GM12878 (cell line): ENCODE measurements around the gene SENP1. TPM values are rescaled to one million over a fixed set of nuclear protein-coding genes. Genes with fewer than 3 reads are reported as not detected.

Source experiments
- ATAC-seq: fragments of 200-7000 bp; cut with Tn5 transposase; 3 replicates; pipeline ENCODE4 v1.9.1; 2020; ENCODE audit warnings: mild to moderate bottlenecking, moderate library complexity
- BruUV-seq: library from RNA; stranded (reverse); fragments of 400-500 nt; replicated peaks from 2 replicates; lab custom pipeline; 2021; lab: Mats Ljungman, UMichigan
- CTCF ChIA-PET: fragments of 300-600 bp; sonication (Branson Sonifier 250); formaldehyde crosslinking; extraction: SDS; loops from one replicate; lab custom pipeline; 2021; ENCODE audit warnings: inconsistent platforms; lab: Yijun Ruan, JAX
- POLR2A ChIA-PET: fragments of 350-600 bp; formaldehyde crosslinking; extraction: SDS; loops from one replicate; lab custom pipeline; 2021; ENCODE audit warnings: inconsistent platforms; lab: Charles Lee
- RAD21 ChIA-PET: fragments of 300-600 bp; sonication (Branson Sonifier 250); formaldehyde crosslinking; loops from one replicate; lab custom pipeline; 2023; ENCODE audit warnings: antibody characterized with exemption; ENCODE audit not compliant: unreplicated experiment; lab: Charles Lee
- SMC1A ChIA-PET: fragments of 300-600 bp; sonication (Branson Sonifier 250); formaldehyde crosslinking; loops from one replicate; lab custom pipeline; 2023; ENCODE audit not compliant: unreplicated experiment, uncharacterized antibody; lab: Charles Lee
- DNase-seq: peaks from one replicate; pipeline ENCODE4 v3.0.0-alpha.2; 2011; ENCODE audit warnings: low read depth, low spot score
- FAIRE-seq: peaks from 3 replicates; lab custom pipeline; 2011; peaks lifted over from hg19 to GRCh38; lab: Jason Lieb, UNC
- H2AFZ ChIP-seq: 2 replicates; pipeline ENCODE4 v1.6.0; 2011; ENCODE audit warnings: low read depth, low read length, control low read depth; ENCODE audit not compliant: control insufficient read depth
- H3K27ac ChIP-seq: 2 replicates; pipeline ENCODE4 v1.5.1; 2011; ENCODE audit warnings: control low read depth; ENCODE audit not compliant: control insufficient read depth, insufficient read depth
- H3K27me3 ChIP-seq, 2 experiments: replicated peaks in 1 of 2; 2 replicates each; pipeline versions ENCODE4 v1.6.0 to v1.6.1; 2011; ENCODE audit warnings: low read length in 1 of 2; ENCODE audit not compliant: control insufficient read depth in 2 of 2, insufficient read depth in 2 of 2
- H3K36me3 ChIP-seq, 2 experiments: 2 replicates each; pipeline ENCODE4 v1.5.1; 2011; ENCODE audit warnings: low read length in 1 of 2; ENCODE audit not compliant: control insufficient read depth in 2 of 2, insufficient read depth in 2 of 2
- H3K4me1 ChIP-seq: 2 replicates; pipeline ENCODE4 v1.6.1; 2011; ENCODE audit warnings: mild to moderate bottlenecking, low read length, moderate library complexity, mixed read lengths; ENCODE audit not compliant: control insufficient read depth, insufficient read depth
- H3K4me2 ChIP-seq: 2 replicates; pipeline ENCODE4 v1.6.0; 2011; ENCODE audit warnings: control low read depth; ENCODE audit not compliant: control insufficient read depth, insufficient read depth
- H3K4me3 ChIP-seq: fragments of 200-600 bp; sonication (generic); 2 replicates; pipeline ENCODE4 v1.5.1; 2016
- H3K79me2 ChIP-seq: 2 replicates; pipeline ENCODE4 v1.6.0; 2011; ENCODE audit warnings: low read length; ENCODE audit not compliant: control insufficient read depth, insufficient read depth
- H3K9ac ChIP-seq: 2 replicates; pipeline ENCODE4 v1.8.0; 2011; ENCODE audit warnings: low read length, control low read depth, mixed read lengths; ENCODE audit not compliant: control insufficient read depth, insufficient read depth
- H3K9me3 ChIP-seq: replicated peaks from 3 replicates; pipeline ENCODE4 v1.5.1; 2011; ENCODE audit warnings: mild to moderate bottlenecking, low read length; ENCODE audit not compliant: control insufficient read depth, insufficient read depth
- H4K20me1 ChIP-seq: 2 replicates; pipeline ENCODE4 v1.6.0; 2011; ENCODE audit not compliant: control insufficient read depth, insufficient read depth
- ATF2 ChIP-seq: IDR thresholded peaks from 2 replicates; pipeline ENCODE4 v1.6.1; 2012; ENCODE audit warnings: low read length, inconsistent platforms
- EP300 ChIP-seq, 2 experiments: fragments of 150-350 bp in 1 of 2; IDR thresholded peaks; 2 replicates each; pipeline ENCODE4 v1.6.1; 2011 to 2012; ENCODE audit warnings: low read depth in 2 of 2, low read length in 2 of 2, borderline replicate concordance in 1 of 2, improper control_type of control experiment in 1 of 2, inconsistent platforms in 1 of 2; ENCODE audit not compliant: control insufficient read depth in 1 of 2
- NBN ChIP-seq: fragments of 450-650 bp; IDR thresholded peaks from 2 replicates; pipeline ENCODE4 v1.6.1; 2016
- NKRF ChIP-seq: fragments of 450-650 bp; conservative IDR thresholded peaks from 2 replicates; pipeline ENCODE4 v1.6.1; 2017; ENCODE audit warnings: mild to moderate bottlenecking, moderate library complexity
- RCOR1 ChIP-seq: conservative IDR thresholded peaks from 2 replicates; pipeline ENCODE4 v1.6.1; 2012; ENCODE audit warnings: low read depth, low read length, improper control_type of control experiment
- REST ChIP-seq: IDR thresholded peaks from 2 replicates; pipeline ENCODE4 v1.6.1; 2012; ENCODE audit warnings: mild to moderate bottlenecking, low read depth, low read length
- SREBF1 ChIP-seq: IDR thresholded peaks from 2 replicates; pipeline ENCODE4 v1.6.1; 2012; ENCODE audit warnings: mild to moderate bottlenecking, low read length
- WRNIP1 ChIP-seq: IDR thresholded peaks from 2 replicates; pipeline ENCODE4 v1.6.1; 2011; ENCODE audit warnings: low read depth, low read length, improper control_type of control experiment, borderline replicate concordance
- WGBS: methylation state at CpG from one replicate; pipeline ENCODE4 v1.1.6; 2016; ENCODE audit warnings: low lambda C conversion rate; ENCODE audit not compliant: insufficient replicate concordance, insufficient coverage; ENCODE audit errors: missing lambda C conversion rate; 5-methylcytosine and 5-hydroxymethylcytosine counted together
- in situ Hi-C: fragments of 300-500 bp; cut with MboI; formaldehyde crosslinking; loops from 9 replicates; pipeline ENCODE4 v1.14.3; 2018; ENCODE audit warnings: mixed read lengths
- intact Hi-C: fragments of 100-400 bp; cut with micrococcal nuclease; formaldehyde crosslinking; loops from one replicate; pipeline ENCODE4 v1.14.2; 2022; ENCODE audit not compliant: unreplicated experiment
- polyA plus RNA-seq, 11 experiments: library from polyadenylated mRNA; depleted of rRNA in 4 of 11; unstranded in 6 of 11; stranded (reverse) in 5 of 11; fragments of >200 nt; fragmentation: Nextera tagmentation in 4 of 11; fragmentation: Illumina TruSeq in 1 of 11; extraction: Ambion mirVana in 4 of 11; extraction: Trizol in 1 of 11; gene quantifications; 1 replicate in 1 of 11; 2 replicates in 10 of 11; pipeline versions ENCODE4 v1.2.1 to v1.2.3, GENCODE V29; 2011 to 2016; ENCODE audit warnings: inconsistent platforms in 2 of 11, missing spikeins in 2 of 11, low read depth in 1 of 11
- total RNA-seq, 4 experiments: library from RNA; depleted of rRNA in 3 of 4; stranded (reverse); fragments of >200 nt in 3 of 4; fragmentation: Illumina TruSeq in 1 of 4; extraction: Trizol in 1 of 4; gene quantifications; 2 replicates each; pipeline versions ENCODE4 v1.2.1 to v1.2.3, GENCODE V29; 2013 to 2021

The SENP1 gene
- total and polyA plus RNA-seq, 10 of the 15 experiments (the other 5 are each of a cell fraction or from before 2014, with no cell fraction given), result 8.1 to 52.4 (median 26.1) TPM

- TF ChIP-seq NKRF (no peak), REST (no peak), RCOR1 (no peak)
Measured at GRCh38 chr12:48023386-48023785, 82.5 kb downstream of the SENP1 start (continued).

GRCh38 chr12:48022676-48023385 is 83.0 kb downstream of the SENP1 start:
- H2AFZ ChIP-seq, result no peak overlapping the region
- ChIA-PET CTCF (interaction anchor here (0.9 kb wide), 1 partner anchor 160 kb away, joined by 3 read pairs; no protein-coding TSS in a partner anchor), POLR2A (no interaction called here), RAD21 (no interaction called here), SMC1A (interaction anchor here (0.8 to 1.6 kb wide), 2 partner anchors 29 to 32 kb away, joined by 3 read pairs; no protein-coding TSS in a partner anchor)
- no peak overlapping the region for H3K9ac ChIP-seq
- TF ChIP-seq SREBF1, result no peak
- no peak for TF ChIP-seq EP300 (IDR thresholded peaks at IDR 0.05; ENCODE audit: borderline replicate concordance in 1 of 2, control insufficient read depth in 1 of 2, low read depth in 2 of 2, low read length in 2 of 2)
- TF ChIP-seq ATF2, result no peak
- TF ChIP-seq NBN, result no peak
- no peak for TF ChIP-seq WRNIP1
- no peaks in the 10 kb centered on the region; the same call in 1 of the 2 replicates for H4K20me1 ChIP-seq
- DNase-seq (no peak), FAIRE-seq (no peak), ATAC-seq (no peak)
- H3K4me2 ChIP-seq, result no peak overlapping the region
- H3K9me3 ChIP-seq, result no peaks in the 10 kb centered on the region
- no peaks in the 10 kb centered on the region for H3K36me3 ChIP-seq
- 32% methylated on average over 7 of the region's 7 CpGs for WGBS
- H3K79me2 ChIP-seq, result no peaks in the 10 kb centered on the region
- no peak overlapping the region for H3K27ac ChIP-seq
- no peak overlapping the region for H3K4me3 ChIP-seq
- intact Hi-C loops, result no loop called here
- in situ Hi-C loops, result no loop called here
- BruUV-seq, result no TSS peak
- H3K4me1 ChIP-seq, result no peaks in the 10 kb centered on the region
- peaks cover 3 to 5% of the 10 kb centered on the region in 2 experiments; a peak in 3 of 4 replicates for H3K27me3 ChIP-seq
